SK-N-MC (cell line): ENCODE results near the gene HK1.

ENCODE experiments used
- EZH2 ChIP-seq: fragments of 200-600 bp; sonication (generic); IDR thresholded peaks from one replicate; pipeline ENCODE4 v1.6.1; 2017; ENCODE audit warnings: antibody characterized with exemption
- FOXP2 ChIP-seq: optimal IDR thresholded peaks from 2 replicates; pipeline ENCODE3; 2011; ENCODE audit warnings: mild to moderate bottlenecking, moderate library complexity; ENCODE audit not compliant: insufficient read depth; ENCODE audit errors: extremely low read length, control extremely low read depth
- POLR2AphosphoS5 ChIP-seq: IDR thresholded peaks from 2 replicates; pipeline ENCODE4 v1.6.1; 2012; ENCODE audit warnings: mild to moderate bottlenecking, low read depth, low read length, borderline replicate concordance

DNA sequence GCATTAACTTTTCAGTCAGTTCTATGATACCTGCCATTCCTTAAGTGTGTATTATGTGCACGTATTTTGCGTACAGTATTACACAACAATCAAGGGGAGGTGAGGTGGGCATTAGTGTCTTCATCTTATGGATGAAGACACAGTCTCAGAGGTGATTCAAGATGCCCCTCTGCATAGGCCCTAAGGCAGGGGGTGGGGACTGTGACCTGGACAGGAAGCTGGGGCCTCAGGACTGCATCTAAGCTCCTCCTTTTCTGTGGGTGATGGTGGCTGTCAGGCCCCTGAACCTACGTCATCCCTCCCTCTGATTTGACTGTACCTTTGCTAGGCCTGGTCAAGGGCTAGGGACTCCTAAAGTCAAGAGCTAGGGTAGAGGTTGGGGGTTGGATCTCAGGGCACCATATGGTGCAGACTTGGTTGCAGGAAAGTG is 38.9 kb downstream of the HK1 start:
- TF ChIP-seq POLR2AphosphoS5, result no peak
- no peak for TF ChIP-seq EZH2
- no peak for TF ChIP-seq FOXP2
